Activated CD8-positive, alpha-beta memory T cell treated with anti-CD3 and anti-CD28 coated beads for 1 hour (primary cell): ENCODE measurements around the gene TTC8.

Experiments used
- DNase-seq, 2 donors: peaks; one replicate each; pipeline ENCODE4 v3.0.0-alpha.2; 2020; ENCODE audit warnings: low read depth in 1 of 2; ENCODE audit errors: extremely low read depth in 1 of 2

Gene TTC8

GRCh38 chr14:88864198-88864597 is 39.7 kb downstream of the TTC8 start:
- DNase-seq = no peak

- DNase-seq = no peak
Measured at GRCh38 chr14:88866305-88866704, 41.9 kb downstream of the TTC8 start.

DNA sequence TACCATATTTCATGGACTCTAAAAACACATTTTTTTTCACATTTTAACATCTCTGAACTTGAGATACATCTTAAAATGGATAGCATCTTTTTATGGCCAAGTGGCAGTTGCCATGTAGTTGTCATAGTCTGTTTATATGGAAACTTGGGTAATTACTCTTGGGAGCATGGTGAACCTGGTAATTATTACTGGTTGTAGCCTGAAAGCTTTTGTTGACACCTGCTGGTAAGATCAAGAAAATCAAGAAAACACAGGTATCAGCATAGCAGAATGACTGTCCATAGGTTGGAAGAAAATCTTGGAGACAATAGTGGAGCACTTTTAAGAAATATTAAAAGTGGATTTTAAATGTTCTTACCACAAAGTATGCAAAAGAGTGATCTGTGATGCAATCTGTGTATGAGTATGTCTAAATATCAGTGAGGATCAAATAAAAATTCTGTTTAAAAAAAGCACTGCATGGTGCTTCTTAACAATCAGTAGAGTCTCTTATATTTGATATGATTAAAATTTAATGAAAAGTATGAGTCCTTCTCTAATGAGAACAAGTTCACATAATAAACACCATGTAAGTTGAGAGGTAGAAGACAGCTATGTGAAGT is 44.2 kb downstream of the TTC8 start:
- no peak for DNase-seq

DNA sequence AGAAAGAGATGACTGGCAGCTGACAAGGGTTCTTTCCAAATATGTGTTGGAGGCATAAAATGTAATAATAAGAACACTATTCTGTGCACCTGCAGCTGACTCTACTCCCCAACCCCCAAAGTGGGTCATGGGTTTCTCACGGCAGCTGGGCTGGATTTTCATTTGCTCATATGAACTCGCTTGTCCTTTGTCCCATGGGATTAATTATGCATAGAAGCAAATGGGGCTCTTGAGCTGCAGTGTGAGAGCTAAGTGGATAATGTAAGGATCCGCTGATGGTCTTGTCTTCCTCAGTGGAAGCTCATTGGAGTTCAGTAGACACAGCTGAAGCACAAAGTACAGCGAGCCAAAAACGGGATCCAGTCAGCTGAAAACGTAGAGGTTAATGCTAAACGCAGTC is 46.3 kb downstream of the TTC8 start:
- DNase-seq = no peak

DNA sequence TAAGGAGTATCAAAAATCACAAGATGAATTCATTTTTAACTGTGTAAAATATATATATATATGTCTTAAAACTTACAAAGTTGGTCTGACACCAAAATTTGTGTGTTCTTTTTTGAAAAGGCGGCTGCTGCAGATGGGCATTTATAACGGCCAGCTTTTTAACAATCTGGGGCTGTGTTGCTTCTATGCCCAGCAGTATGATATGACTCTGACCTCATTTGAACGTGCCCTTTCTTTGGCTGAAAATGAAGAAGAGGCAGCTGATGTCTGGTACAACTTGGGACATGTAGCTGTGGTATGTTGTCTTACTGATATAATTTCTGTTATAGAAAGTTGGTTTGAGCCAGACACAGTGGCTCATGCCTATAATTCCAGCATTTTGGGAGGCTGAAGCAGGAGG is 47.0 kb downstream of the TTC8 start:
- no peak for DNase-seq

DNA sequence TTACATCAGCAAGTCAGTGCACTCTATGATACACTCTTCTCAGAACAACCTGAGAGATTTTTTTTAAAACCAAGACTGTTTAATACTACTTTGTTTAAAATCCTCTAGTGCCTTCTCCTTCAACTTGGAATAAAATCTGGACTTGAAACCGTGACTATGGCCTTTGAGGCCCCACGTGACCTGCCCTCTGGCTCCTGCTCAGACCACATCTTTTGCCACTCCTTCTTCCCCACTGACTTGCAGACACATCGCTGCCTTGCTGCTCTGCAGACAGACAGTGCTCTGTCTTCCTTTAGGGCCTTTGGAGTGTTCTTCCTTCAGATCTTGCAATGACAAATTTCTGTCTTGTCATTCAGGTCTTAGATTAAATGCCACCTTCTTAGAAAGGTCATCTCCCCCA is 48.5 kb downstream of the TTC8 start:
- no peak for DNase-seq

- no peak for DNase-seq
Measured at GRCh38 chr14:88877192-88877591, 52.7 kb downstream of the TTC8 start.

DNA sequence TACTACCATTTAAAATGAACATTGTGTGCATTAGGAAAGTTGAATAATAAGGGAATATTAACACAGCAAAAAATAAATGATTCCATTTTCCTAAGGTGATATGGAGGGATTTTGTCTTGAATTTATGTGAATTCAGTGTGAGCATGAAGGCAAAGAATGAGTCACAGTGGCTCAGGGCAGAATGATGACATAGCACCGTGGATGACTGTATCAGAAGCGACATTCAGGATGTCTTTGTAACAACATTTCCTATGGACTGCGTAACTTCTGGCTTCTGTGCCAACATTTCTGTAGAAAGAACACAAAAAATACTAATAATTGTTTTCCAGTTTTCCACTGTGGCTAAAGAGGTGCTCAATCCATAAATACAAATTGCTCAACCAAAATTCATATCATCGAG is 54.6 kb downstream of the TTC8 start:
- DNase-seq = no peak

DNA sequence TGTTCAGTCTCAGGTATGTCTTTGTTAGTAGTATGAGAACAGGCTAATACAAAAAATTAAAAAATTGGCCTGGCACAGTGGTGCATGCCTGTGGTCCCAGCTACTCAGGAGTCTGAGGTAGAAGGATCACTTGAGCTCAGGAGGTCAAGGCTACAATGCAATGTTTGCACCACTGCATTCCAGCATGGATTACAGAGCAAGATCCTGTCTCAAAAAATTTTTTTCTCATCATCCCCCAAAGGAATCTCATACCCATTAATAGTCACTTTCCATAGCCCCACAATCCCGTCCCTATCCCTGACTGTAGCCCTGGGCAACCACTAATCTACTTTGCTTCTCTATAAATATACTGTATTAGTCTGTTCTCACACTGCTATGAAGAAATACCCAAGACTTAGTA is 57.8 kb downstream of the TTC8 start:
- DNase-seq = no peak

- no peak for DNase-seq
Measured at GRCh38 chr14:88895116-88895515, 70.7 kb downstream of the TTC8 start.

- DNase-seq = no peak
Measured at GRCh38 chr14:88901189-88901588, 76.7 kb downstream of the TTC8 start.

GRCh38 chr14:88901991-88902390 is 77.5 kb downstream of the TTC8 start:
- no peak for DNase-seq

GRCh38 chr14:88902850-88903249 is 78.4 kb downstream of the TTC8 start:
- no peak for DNase-seq

DNA sequence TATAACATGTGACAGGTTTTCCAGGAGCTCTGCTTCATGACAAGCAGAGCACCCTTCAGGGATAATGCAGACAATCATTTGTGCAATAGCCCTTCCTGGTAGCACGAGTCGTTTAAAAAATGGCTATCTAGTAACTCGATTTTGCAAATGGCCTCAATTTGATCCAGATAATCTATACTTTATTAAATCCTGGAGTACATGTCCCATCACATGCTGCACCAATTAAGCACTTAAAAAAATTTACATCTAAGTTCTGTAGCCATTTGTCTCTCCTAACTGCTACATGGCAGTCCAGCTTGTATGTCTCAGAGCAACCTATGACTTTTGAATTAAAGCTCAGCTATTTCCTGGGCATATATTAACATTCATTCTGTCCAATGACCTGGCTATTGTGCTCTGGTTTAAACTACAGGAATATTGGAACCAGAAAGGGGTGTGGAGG is 79.8 kb downstream of the TTC8 start:
- no peak for DNase-seq

- no peak for DNase-seq
Measured at GRCh38 chr14:88904864-88905263, 80.4 kb downstream of the TTC8 start.

DNA sequence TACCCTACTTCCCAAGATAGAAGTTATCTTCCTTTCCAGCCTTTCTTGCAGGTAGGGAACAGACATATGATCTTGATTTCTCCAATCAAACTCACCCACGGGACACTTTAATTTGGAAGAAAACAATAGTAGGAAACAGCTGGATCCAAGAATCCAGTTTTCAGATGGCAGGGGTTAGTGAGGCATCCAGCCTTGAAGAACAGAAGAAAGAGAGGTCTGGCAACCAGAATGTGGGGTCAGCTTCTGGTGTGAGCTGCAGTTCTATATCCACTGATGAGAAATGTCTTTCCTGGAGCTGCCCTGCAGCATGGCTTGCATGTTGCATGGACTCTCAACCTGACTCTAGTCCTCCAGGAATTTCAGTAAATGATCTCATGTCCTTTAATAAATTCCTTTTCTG is 83.8 kb downstream of the TTC8 start:
- no peak for DNase-seq

- DNase-seq = no peak
Measured at GRCh38 chr14:88910386-88910785, 85.9 kb downstream of the TTC8 start.

- no peak for DNase-seq
Measured at GRCh38 chr14:88911809-88912208, 87.4 kb downstream of the TTC8 start.

DNA sequence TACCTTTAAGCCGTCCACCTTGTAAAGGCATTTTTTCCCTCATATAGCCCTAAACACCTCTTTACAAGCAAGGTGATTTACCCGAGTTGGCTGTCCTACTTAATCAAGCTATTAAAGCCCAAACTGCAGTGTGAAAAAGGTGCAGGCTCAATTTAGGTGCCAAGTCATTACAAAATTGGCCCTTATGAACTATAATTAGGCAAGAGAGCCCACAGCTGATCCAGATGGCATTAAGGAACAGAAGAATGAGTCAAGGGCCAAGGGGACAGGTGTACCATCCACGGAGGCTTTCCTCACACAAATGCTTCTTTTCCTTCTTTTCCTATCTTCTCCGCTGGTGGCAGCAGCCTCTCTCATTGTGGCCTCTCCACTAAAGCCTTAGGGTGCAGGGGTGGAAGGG is 90.5 kb downstream of the TTC8 start:
- no peak for DNase-seq

DNA sequence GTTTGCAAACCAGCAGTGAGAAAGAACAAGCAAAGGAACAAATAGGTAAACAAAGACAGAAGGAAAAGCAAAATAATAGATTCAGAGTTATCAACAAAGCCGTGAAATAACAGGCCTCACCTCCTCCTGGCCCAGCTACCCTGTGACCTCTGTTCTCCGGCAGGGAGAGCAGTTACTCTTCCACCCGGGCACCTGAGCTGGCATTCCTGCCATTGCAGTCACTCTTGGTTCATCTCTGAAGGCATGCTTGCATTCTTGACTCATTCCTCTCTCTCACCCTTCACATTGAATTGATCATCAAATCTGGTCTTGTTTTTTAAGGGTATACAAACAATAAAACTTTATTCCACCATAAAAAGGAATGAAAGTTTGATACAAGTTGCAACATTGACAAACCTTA is 95.1 kb downstream of the TTC8 start:
- DNase-seq = no peak
